GM18858 (cell line): ENCODE data around the gene DMD.
"Not testable (repeated sequence)": the region's sequence is repeated elsewhere in the genome, so short reads cannot be mapped to it uniquely, and the experiment has no call there.

Experiments
- ATAC-seq: cut with Tn5 transposase; IDR thresholded peaks from one replicate; pipeline ENCODE4 v1.9.1; 2021; ENCODE audit not compliant: unreplicated experiment

Gene DMD

DNA sequence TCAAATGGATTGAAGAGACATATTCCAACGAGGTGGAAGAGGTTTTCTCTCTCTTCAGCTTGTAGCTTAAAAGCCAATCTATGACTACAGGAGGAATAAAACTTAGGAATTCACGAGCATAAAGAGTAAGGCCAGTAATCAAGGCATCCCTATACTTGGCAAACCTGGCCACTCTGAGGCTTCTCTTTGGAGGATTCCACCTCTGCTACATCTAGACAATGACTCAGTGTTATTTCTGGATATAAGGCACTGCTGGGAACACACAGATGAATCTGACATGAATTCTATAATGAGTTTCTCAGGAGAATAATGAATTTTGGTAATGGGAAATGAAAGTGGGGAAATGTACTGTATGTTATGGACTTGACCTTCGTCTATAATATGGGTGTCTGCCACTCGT, 1123.7 kb downstream of the DMD start:
- no peak for ATAC-seq

DNA sequence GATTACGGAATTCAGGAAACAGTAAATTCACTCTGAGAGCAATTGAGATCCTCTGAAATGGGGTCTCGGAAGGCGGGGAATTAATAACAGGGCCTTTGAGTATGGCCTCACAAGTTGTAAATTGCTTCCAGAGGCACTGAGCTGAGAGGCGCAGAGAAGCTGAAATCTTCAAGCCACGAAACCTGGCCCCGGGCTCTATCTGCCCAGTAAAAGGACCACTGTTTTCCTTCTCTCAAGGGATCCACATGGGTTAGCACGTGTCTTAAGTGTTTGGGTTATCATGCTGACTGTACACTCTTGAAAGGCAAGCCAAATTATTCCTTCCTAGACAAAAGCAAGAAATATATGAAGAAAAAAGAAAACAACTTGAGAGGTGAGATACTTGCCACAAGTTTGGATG, 1126.6 kb downstream of the DMD start:
- no peak for ATAC-seq

DNA sequence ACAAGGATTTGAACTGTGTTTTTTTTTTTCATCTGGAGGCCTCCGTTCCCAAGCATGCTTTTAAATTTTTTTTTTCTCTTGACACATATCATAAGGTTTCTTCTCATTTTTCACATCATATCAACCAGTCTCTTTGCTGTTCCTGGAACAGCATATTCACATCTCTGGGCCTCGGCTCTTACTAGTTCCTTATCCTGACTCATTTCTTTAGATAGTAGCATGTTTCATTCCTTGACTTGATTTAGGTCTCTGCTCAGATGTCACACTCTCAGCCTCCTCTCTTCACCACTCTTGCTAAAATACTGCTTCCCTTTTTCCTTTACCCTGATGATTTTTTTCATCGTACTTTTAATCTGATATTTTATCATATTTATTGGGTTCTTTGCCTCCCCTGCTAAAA, 1163.1 kb downstream of the DMD start:
- ATAC-seq: no peak

DNA sequence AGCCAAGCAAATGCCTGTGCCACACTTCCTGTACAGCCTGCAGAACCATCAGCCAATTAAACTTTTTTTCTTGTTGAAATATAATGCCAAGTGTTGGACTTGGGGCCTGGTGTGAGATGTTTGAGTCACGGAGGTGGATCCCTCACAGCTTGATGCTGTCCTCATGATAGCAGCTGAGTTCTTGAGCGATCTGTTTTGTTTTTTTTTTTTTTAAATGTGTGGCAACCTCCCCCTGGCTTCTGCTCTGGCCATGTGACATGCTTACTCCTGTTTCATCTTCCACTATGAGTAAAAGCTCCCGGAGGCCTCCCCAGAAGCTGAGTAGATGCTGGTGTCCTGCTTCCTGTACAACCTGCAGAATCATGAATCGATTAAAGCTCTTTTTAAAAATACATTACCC, 1166.2 kb downstream of the DMD start:
- ATAC-seq: no peak

DNA sequence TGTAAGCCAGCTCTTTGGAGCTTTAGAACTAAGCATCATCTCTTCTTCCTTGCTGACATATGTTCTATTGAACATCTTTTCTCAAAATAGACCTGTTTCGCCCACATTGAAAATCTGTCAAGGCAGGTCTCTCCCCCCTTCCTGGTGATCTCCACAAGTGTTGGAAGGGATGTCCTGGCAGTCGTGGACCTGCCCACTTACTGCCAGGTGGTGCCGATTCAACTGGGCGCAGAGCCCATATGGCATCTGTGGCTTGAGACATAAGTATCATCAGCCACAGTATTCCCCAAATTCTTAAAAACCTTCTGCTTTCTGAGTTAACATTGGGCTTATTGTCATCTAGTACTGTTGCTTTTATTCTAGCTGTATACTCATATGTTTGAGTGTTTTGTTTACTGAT, 1170.2 kb downstream of the DMD start:
- ATAC-seq: no peak

DNA sequence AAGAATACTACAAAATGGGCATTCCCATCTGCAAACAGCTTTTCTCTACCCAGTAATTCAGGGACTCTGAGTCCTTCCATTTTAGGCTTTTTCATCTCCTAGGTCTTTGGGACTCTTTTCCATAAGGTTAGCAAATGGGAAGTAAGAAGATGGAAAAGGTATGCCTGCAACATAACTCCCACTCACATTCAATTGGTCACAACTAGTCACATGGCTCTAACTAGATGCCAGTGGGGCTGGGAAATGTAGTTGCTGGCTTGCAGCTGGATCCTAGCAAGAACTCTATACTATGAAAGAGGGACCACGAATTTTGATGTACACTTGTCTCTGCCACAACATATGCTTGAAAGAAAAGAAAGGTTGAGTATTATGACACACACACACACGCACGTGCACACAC, 1184.6 kb downstream of the DMD start:
- ATAC-seq: no peak

DNA sequence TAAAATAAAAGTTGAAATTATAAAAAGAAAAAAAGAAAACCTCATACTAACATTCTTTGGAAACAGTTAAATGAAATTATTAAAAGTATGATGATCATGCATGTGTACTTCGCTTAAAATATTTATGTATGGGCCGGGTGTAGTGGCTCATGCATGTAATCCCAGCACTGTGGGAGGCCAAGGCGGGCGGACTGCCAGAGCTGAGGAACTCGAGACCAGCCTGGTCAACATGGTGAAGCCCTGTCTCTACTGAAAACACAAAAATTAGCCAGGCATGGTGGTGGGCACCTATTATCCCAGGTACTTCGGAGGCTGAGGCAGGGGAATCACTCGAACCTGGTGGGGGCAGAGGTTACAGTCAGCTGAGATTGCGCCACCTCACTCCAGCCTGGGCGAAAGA, 1187.3 kb downstream of the DMD start:
- ATAC-seq: no peak

DNA sequence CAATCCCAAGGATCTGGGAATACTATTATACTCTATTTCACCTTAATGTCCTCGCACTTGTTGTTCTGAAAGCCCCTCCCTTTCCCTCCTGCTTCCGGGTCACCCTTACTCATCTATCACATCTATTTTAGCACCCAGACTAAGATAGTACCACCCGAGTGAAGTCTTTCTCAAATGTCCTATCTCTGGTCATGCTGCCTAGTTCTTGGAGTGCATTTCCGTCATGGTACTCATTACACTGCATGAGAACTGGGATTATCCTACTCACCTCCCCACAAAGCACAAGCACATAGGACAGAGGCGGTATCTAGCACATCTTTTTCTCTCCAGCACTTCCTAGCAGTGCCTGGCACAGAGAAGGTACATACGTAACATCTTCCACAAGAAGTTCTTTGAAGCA, 1195.2 kb downstream of the DMD start:
- no peak for ATAC-seq

DNA sequence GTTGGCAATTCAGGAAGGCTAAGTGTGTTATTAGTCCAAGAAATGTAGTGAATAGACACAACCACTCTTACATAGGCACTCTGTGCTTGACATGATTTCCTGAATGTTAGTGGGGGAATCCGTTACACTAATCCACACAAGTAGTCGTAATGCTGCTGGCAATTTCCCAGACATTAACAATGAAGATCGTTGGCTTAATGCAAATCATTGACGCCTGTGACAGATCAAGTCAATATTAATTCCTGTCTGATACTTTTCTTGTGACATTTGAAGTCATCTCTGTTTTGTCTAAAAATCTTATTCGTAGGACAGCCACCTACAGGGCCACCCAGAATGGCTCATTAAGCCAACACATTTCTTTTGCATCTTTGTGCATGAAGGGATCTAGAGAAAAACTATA, 1200.4 kb downstream of the DMD start:
- ATAC-seq: no peak

DNA sequence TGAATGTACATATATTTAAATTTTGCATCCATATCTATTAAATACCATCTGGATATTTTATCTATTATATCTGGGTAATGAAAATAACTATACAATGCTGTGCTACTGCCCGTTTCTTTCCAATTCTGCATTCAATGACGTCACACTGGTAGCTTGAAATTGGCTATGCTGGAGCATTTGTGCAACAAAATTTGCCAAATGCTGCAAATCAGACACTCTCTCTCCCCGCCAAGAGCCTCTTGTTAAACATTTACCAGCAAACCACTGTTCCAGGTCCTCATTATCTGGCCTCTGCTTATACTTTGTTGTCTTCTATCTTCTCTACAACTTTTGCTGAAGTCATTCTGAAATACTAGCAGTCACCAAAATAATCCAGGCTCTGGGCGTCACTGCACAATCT, 1201.1 kb downstream of the DMD start:
- ATAC-seq: no peak

DNA sequence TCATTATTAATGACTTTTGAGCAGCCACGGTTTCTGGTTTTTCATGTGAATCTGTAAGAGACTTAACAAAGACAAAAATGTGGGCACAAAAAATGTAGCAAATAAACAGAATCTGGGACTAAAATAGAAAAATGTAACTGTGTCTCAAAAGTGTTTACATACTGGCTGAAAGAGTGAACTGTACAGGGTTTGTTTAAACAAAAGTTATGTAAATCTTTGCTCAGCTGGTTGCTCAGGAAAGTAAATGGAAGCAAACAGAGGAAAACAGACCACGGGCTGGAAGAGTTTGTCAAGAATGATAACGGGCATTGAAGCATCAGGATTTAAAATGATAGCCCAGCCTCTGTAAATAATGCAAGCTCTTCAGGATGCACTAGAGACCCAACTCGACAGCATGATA, 1217.7 kb downstream of the DMD start:
- ATAC-seq: no peak

DNA sequence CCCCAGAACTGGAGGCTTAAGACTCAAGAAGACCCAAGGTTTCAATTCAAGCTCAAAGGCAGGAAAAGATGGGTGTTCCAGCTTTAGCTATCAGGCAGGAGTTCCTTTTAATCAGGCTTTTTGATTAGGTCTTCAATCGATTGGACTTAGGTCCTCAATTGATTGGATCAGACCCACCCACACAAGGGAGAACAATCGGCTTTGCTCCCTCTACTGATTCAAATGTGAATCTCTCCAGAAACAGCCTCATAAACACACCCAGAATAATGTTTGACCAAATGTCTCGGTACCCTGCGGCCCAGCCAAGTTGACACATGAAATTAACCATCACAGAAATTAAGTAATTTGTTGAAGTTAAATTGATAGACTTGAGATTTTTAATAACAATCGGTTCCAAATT, 1222.4 kb downstream of the DMD start:
- no peak for ATAC-seq

DNA sequence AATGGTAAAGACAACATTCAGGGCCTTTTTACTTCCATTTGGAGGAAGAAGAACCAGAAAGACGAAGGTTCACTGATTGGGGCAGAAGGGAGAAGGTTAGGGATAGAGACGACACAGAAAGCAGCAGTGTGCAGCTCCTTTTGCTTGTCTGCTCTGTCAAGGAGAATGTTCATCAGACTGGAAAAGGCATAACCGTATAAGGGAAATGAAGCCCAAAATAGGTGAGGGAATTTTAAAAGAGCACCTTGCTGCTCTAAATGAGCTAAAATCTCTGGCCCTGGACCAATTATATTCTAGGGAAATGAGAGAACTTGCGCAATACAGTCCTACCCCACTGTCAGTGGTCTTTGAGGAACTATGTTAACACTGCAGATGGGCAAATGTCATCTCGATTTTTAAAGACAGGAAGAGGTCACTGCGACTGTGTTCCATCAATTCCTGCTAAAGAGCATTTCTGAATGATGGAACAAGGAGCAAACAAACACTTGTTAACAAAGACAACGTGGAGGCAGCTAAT, 1229.7 kb downstream of the DMD start:
- no peak for ATAC-seq

DNA sequence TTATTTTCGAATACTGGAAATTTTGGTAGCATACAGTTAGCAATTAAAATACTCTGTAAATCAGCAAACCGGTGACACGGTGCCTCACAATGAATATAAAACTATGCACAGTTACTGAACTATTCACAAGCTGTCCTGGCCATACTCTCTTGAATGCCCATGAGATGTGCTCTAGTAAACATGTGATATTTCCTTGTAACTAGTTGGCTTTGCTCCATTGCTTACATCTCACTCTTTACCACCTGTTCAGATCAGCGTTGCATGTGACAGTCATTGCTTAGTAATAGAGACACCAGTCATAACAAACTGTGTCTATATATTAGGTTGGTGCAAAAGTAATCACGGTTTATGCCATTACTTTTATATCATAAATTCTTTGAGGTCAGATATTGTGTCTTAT, 1241.6 kb downstream of the DMD start:
- ATAC-seq: no peak

DNA sequence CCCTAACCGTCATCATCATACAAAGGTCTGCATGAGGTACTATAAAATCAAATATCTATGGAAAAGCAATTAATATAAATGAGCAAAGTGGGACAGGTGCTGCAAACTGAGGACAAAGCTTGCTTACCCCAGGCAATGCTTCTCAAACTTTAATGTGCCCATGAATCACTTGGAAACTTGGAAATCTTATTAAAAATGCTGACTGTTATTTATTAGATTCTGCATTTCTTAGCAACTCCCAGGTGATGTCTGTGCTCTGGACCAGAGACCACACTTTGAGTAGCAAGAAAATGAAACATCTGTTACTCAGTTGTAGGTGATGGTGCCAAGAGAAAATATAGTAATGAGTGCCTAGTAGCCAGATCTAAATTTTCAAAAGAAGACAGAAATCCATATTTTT, 1249.1 kb downstream of the DMD start:
- no peak for ATAC-seq

DNA sequence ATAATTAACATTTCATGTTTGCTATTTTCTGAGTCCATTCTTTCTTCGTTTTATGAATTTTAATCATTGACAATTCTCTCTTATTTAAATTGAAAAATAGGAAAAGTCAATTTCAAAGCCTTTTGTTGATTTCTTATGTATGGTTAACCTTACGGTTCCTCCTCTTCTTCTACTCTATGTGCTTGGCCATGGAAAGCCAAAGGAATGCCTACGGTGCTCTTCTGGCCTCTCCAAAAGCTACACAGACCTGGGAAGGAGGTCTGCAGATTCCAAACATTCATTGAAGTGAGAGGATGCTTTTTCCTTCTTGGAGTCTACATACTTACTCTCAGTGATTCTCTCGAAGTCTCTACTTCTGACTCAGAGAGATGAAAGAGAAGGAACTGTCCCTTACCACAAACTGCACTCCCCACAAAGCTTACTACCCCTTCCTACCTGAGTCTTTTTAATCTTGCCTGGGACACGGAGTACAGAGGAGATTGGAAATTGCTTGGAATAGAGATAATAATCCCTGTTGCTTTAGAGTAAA, 1276.4 kb downstream of the DMD start:
- no peak for ATAC-seq

DNA sequence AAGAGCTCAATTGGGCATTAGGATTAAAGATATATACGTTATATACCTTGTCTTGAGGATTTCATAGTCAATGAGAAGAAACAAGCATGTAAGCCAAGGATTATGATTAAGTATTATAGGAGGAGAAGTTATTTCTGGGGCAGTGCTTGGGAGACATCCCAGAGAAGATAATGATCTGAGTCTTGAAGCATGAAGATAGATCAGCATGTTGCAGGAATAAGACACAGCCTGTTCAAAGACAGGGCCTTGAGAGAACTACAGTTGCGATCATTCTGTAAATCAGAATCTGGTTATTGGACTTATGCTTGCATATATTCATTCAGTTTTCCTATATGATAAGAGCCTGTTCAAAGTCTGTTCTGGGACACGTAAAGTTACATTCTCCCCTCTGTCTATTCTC, 1277.3 kb downstream of the DMD start:
- no peak for ATAC-seq

DNA sequence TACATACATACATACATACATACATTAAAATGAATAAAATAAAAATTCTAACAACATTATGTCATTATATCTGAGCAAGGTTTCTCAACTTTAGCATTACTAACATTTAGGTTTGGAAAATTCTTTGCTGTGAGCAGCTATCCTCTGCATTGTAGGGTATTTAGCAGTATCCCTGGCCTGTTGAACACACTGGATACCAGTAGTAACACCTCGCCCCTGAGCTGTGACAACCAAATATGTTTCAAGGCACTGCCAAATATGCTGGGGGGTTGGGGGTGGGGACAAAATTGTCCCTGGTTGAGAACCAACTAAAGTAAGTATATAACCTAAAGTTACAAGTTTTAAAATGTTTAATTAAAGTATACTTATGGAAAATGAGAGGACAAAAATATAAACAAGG, 1278.6 kb downstream of the DMD start:
- ATAC-seq: no peak

DNA sequence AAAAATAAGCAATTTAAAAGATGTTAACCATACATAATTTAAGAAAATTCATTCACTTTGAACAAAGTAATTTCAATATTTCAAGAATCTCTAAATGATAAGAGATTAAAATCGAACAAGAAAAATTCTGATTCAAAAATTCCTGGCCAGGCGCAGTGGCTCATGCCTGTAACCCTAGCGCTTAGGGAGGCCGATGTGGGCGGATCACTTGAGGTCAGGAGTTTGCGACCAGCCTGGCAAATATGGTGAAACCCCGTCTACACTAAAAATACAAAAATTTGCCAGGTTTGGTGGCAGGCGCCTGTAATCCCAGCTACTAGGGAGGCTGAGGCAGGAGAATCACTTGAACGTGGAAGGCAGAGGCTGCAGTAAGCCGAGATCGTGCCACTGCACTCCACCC, 1279.0 kb downstream of the DMD start:
- not testable (repeated sequence) for ATAC-seq

DNA sequence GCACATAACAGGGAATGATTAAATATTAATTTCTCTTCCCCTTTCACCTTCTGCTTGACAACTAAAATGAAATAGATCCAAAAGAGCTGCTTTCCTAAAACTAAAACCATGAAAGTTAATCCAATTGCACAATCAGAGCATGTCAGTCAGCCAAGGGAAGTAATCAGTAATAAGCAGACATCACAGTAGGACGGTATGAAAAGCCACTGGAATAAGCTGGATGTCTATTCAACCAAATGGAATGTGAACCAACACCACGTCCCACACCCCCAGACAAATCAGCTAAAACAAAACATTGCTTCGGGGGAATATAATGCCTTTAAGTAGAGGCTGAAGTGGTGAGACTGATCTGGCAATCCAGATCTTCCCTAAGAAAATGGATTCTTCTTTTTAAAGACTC, 1280.1 kb downstream of the DMD start:
- no peak for ATAC-seq

DNA sequence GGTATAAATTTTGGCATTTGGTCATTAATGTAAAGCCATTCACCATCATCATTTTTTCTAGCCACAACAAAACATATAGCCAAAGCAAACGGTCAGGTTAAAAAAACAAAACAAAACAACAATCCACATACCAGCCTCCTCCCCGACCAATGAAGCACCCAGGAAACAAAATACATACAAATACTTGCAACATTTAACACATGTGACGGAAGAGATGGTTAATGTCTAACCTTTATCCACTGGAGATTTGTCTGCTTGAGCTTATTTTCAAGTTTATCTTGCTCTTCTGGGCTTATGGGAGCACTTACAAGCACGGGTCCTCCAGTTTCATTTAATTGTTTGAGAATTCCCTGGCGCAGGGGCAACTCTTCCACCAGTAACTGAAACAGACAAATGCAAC, 1282.0 kb downstream of the DMD start:
- no peak for ATAC-seq

DNA sequence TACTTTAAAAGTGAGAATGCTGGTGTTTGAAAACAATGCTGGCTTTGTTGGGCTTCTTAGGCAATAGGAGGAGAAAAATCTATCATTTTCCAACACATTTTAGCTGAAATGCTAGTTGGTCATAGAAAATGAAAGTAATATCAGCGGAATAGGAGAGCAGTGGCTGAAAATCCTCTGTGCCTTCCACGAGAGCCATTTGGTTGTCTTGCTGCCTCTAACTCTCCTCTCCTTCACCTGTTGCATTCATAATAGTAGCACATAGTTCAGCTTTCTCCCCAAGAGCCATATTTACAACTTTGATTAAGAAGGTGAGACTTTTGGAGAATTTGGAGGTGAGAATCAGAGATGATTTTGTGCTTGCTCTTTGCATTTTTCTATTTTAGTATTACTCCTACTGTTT, 1290.1 kb downstream of the DMD start:
- no peak for ATAC-seq

DNA sequence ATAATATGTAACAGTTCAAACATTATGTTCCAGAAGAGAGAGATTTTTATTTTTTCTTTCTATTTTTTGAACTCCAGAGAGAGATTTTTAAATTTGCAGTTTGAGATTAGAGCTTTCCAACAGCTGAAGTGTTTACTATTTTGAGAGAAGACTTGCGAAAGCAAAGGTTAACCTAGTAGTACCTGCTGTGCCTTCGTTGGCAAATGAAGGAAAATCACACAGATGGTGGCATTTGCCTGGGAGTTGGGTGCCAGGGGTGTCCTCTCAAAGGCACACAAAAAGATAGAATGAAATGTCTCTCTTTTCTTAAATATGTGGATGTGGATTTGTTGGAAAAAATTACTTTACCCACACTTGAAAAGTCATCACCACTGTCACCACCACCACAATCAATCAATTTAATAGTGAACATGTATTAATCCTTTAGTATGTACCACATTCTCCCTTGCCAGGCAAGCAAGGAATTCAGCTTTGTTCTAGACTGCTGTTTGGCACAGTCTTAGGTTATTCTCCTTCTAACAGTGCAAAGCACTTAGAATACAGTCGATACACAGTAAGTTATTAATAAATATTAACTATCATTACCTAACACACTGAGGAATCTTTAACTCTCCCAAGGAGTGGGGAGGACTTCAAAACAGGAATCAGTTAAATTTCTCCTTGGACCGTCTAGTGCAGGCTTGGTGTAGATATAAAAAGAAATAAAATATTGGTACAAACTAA, 1301.3 kb downstream of the DMD start:
- ATAC-seq: no peak
